Adrenal gland (tissue), 5 donors: ENCODE data around the gene TNXB.

Experiments used
- CTCF ChIP-seq, 6 experiments: fragments of 450-650 bp in 4 of 6; fragments of 200-600 bp in 2 of 6; sonication (generic) in 1 of 6; IDR thresholded peaks; 1 replicate in 5 of 6; 2 replicates in 1 of 6; pipeline versions ENCODE4 v1.5.1 to v1.8.0; 2016 to 2021; ENCODE audit warnings: antibody characterized with exemption in 6 of 6, mild to moderate bottlenecking in 2 of 6, moderate library complexity in 1 of 6
- POLR2A ChIP-seq, 2 donors: fragments of 450-650 bp; IDR thresholded peaks; one replicate each; pipeline ENCODE4 v1.6.1; 2017; ENCODE audit warnings: antibody characterized with exemption in 2 of 2, mild to moderate bottlenecking in 2 of 2, moderate library complexity in 1 of 2
- donor health status: DM: no; HTN: no; CAD: no.

- no peak for TF ChIP-seq CTCF (IDR thresholded peaks at IDR 0.05)
- no peak for TF ChIP-seq POLR2A (IDR thresholded peaks at IDR 0.05)
These were observed 40.1 kb upstream of the TNXB start for GRCh38 chr6:32149092-32149755.
